HG03045 (cell line): ENCODE measurements around the gene COL11A2.
"Not testable (repeated sequence)": the region's sequence is repeated elsewhere in the genome, so short reads cannot be mapped to it uniquely, and the experiment has no call there.

Source experiments
- ATAC-seq: cut with Tn5 transposase; IDR thresholded peaks from one replicate; pipeline ENCODE4 v1.9.1; 2021; ENCODE audit warnings: mild to moderate bottlenecking, moderate library complexity; ENCODE audit not compliant: unreplicated experiment

COL11A2 gene

GRCh38 chr6:33192105-33192646, at the start of gene COL11A2:
COL11A2 (minus strand) TSS chr6:33192467; CDS start chr6:33192240, 227 bp downstream.
- no peak for ATAC-seq

GRCh38 chr6:33241968-33242367, 49.7 kb upstream of the COL11A2 start:
- ATAC-seq = no peak

GRCh38 chr6:33237741-33238140, 45.5 kb upstream of the COL11A2 start:
- no peak for ATAC-seq

GRCh38 chr6:33236852-33237251, 44.6 kb upstream of the COL11A2 start:
- ATAC-seq = no peak

GRCh38 chr6:33236328-33236727, 44.1 kb upstream of the COL11A2 start:
- no peak for ATAC-seq

GRCh38 chr6:33235221-33235634, 43.0 kb upstream of the COL11A2 start:
- ATAC-seq = no peak

DNA sequence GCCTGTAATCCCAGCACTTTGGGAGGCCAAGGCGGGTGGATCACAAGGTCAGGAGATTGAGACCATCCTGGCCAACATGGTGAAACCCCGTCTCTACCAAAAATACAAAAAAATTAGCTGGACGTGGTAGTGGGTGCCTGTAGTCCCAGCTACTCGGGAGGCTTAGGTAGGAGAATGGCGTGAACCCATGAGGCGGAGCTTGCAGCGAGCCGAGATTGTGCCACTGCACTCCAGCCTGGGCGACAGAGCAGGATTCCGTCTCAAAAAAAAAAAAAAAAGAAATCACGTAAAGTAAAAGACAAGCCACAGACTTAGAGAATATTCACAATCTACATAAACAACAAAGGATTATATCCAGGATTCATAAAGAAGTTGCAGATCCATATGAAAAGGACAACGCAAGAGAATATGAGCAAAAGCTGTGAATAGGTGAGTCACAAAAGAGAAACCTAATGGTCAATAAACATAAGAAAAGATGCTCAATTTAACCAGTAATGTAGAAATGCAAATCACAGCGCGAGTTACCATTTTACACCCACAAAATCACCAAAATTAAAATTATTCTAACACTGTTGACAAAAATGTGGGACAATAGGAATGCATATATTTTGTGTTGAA, 34.3 kb upstream of the COL11A2 start:
- ATAC-seq = not testable (repeated sequence)

- ATAC-seq = no peak
Measured at GRCh38 chr6:33217681-33218080, 25.4 kb upstream of the COL11A2 start.

DNA sequence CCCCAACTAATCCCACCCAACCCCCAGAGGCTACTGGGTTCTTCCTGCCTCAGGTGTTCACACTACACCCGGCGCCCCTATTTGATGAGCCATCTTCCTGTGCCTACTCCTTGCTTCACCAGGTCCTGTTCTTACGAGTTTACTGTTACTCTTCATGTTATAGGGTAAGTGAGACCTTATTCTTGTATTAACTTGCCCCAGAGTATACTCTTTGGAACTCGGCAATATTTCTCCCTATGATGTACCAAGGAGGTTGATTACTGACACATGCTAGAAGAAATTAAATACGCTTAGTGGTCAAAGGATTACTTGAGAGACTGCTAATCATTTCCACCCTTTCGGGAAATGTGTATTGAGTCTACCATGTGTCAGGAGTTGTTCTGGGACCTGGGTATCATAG, 25.0 kb upstream of the COL11A2 start:
- ATAC-seq = no peak

GRCh38 chr6:33216117-33216649, 23.9 kb upstream of the COL11A2 start:
- no peak for ATAC-seq

- ATAC-seq = no peak
Measured at GRCh38 chr6:33215271-33216116, 23.2 kb upstream of the COL11A2 start.

GRCh38 chr6:33213989-33214335, 21.7 kb upstream of the COL11A2 start:
- ATAC-seq = no peak

DNA sequence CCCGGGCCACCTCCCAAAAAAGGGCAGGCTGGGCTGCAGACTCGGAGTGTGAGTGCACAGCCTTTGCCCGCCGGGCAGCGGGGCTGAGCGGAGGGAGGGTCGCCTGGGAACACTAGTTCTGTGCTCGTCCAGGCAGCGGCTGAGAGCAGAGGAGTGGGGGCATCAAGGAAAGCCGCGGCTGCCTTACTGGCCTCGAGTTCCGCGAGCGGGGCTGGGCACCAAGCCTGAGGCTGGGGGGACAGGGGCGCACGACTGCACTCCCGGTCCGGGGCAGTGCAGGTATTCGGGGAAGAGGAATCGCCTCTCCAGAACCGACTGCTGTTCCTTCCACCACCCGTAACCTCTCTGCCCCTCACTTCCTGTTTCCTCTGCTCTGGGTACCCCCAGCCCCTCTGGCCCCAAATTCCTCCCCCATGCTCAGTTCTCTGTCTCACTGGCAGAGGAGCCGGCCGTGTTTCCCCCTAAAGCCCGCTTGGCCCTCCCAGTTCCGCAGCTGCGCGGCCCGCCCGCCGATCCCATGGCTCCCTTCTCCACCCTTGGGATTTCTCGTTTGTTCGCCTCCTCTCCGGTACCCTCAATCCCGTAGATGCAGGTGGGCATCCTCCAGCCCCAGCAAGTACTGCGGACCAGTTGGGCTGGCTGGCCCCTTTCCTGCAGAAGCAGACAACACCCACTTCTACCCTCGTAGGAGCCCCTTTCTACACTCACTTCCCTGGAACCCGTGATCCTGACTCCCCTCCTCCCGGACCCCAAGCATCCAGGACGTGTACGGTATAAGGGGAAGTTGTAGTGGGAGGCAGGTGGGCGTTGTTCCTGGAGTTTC, 21.1 kb upstream of the COL11A2 start:
- ATAC-seq = no peak

DNA sequence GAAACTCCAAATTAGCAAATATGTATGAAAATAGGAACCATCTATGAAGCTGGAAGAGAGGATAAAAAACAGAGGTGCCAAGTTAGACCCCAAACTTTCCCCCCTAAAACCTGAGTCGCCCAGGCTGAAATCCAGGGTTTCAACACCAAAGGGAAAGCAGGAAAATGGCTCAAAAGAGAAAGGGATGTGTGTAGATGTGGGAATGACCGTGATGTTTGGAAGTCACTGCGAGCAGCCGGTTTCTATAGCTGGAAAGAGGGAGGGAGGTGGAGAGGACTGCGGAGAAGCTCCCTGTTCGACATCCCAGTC, 20.5 kb upstream of the COL11A2 start:
- ATAC-seq = no peak

DNA sequence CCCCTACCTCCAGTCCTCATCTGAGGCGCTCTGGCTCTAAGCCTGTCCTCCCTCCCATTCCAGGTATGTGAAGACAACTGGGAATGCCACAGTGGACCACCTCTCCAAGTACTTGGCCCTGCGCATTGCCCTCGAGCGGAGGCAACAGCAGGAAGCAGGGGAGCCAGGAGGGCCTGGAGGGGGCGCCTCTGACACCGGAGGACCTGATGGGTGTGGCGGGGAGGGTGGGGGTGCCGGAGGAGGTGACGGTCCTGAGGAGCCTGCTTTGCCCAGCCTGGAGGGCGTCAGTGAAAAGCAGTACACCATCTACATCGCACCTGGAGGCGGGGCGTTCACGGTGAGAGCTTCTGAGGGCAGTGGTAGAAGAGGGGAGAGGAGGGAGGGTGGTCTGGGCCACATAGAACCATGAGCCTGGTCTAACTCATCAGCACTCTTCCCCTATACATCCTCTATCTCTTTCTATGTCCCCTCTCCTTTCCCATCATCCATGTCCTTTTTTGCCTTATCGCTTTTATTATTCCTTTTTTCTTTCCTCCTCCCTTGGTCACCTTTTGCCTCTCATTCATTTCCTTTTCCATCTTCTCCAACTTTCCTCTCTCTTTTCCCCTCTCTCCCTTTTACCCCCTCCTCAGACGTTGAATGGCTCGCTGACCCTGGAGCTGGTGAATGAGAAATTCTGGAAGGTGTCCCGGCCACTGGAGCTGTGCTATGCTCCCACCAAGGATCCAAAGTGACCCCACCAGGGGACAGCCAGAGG, 19.6 kb upstream of the COL11A2 start:
- no peak for ATAC-seq

GRCh38 chr6:33211136-33211535, 18.9 kb upstream of the COL11A2 start:
- ATAC-seq = no peak

GRCh38 chr6:33209856-33210255, 17.6 kb upstream of the COL11A2 start:
- no peak for ATAC-seq

DNA sequence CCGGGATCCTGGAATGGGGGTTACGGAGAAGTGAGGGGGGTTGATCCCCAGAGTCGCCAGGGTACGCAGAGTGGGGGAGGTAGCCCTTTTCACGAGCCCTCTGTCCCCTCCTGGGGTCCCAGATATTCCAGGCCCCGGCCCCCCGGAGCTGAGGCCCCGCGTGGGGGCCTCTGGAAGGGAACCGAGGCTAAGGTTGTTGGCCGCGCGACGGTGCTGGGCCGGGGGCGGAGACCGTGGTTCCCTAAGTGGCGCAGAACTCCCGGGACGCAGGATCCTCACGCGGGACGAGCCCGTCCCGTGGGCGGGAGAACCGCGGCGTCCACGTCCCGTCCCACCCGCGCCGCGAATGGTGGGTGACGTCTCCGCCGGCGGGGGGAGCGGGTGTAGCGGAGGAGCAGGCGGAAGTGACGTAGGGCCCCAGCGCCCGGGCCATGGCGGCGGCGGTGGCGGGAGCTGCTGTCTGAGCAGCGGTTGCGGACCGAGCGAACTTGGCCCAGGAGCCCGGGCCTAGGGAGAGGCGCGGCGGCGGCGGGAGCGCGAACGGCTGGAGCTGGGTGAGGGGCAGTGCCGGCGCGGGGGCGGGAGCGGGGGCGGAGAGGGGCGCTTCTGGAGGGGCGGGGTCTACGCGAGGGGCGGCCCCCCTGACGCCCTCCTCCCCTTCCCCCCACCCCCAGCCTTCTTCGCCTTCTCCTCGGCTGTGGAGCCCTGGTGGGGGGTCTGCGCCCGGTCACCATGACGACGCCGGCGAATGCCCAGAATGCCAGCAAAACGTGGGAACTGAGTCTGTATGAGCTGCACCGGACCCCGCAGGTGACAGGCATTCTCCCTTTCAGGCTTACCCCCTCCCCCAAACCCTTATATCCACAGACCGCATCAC, 16.1 kb upstream of the COL11A2 start, which contains the start of gene RING1:
RING1 (plus strand) TSS at position 410 of the 877 bp plus-strand sequence; CDS start at position 733, 323 bp downstream.
- ATAC-seq = peak; percentile 44

DNA sequence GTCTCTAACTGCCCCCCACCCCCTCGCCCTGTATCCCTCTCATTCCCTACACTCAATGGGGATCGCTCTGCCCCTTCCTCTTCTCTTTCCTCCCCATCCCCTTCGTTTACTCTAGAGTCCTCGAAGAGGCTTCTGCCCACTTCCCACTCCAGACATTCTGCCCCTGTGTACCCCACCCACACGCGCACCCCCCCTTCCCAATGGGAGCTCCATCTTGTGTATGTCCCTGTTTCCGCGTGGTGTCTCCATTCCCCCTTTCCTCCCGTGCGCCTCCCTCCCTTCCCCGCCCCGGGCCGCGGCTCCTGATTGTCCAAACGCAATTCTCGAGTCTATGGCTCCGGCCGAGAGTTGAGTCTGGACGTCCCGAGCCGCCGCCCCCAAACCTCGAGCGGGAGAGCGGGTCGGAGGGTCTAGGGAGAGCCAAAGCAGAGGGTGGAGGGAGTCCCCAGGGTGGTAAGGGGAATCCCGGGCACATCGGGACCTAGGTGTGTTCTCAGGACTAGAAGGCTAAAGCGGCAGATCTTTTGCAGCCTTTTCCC, 15.4 kb upstream of the COL11A2 start:
- ATAC-seq = no peak
